GM12878 (cell line): ENCODE measurements around the gene HSD17B12. TPM values are rescaled to one million over a fixed set of nuclear protein-coding genes. Genes with fewer than 3 reads are reported as not detected.

Experiments
- ATAC-seq: fragments of 200-7000 bp; cut with Tn5 transposase; 3 replicates; pipeline ENCODE4 v1.9.1; 2020; ENCODE audit warnings: mild to moderate bottlenecking, moderate library complexity
- BruUV-seq: library from RNA; stranded (reverse); fragments of 400-500 nt; replicated peaks from 2 replicates; lab custom pipeline; 2021; lab: Mats Ljungman, UMichigan
- CTCF ChIA-PET: fragments of 300-600 bp; sonication (Branson Sonifier 250); formaldehyde crosslinking; extraction: SDS; loops from one replicate; lab custom pipeline; 2021; ENCODE audit warnings: inconsistent platforms; lab: Yijun Ruan, JAX
- POLR2A ChIA-PET: fragments of 350-600 bp; formaldehyde crosslinking; extraction: SDS; loops from one replicate; lab custom pipeline; 2021; ENCODE audit warnings: inconsistent platforms; lab: Charles Lee
- RAD21 ChIA-PET: fragments of 300-600 bp; sonication (Branson Sonifier 250); formaldehyde crosslinking; loops from one replicate; lab custom pipeline; 2023; ENCODE audit warnings: antibody characterized with exemption; ENCODE audit not compliant: unreplicated experiment; lab: Charles Lee
- SMC1A ChIA-PET: fragments of 300-600 bp; sonication (Branson Sonifier 250); formaldehyde crosslinking; loops from one replicate; lab custom pipeline; 2023; ENCODE audit not compliant: unreplicated experiment, uncharacterized antibody; lab: Charles Lee
- DNase-seq: peaks from one replicate; pipeline ENCODE4 v3.0.0-alpha.2; 2011; ENCODE audit warnings: low read depth, low spot score
- FAIRE-seq: peaks from 3 replicates; lab custom pipeline; 2011; peaks lifted over from hg19 to GRCh38; lab: Jason Lieb, UNC
- H2AFZ ChIP-seq: 2 replicates; pipeline ENCODE4 v1.6.0; 2011; ENCODE audit warnings: low read depth, low read length, control low read depth; ENCODE audit not compliant: control insufficient read depth
- H3K27ac ChIP-seq: 2 replicates; pipeline ENCODE4 v1.5.1; 2011; ENCODE audit warnings: control low read depth; ENCODE audit not compliant: control insufficient read depth, insufficient read depth
- H3K27me3 ChIP-seq, 2 experiments: replicated peaks in 1 of 2; 2 replicates each; pipeline versions ENCODE4 v1.6.0 to v1.6.1; 2011; ENCODE audit warnings: low read length in 1 of 2; ENCODE audit not compliant: control insufficient read depth in 2 of 2, insufficient read depth in 2 of 2
- H3K36me3 ChIP-seq, 2 experiments: 2 replicates each; pipeline ENCODE4 v1.5.1; 2011; ENCODE audit warnings: low read length in 1 of 2; ENCODE audit not compliant: control insufficient read depth in 2 of 2, insufficient read depth in 2 of 2
- H3K4me1 ChIP-seq: 2 replicates; pipeline ENCODE4 v1.6.1; 2011; ENCODE audit warnings: mild to moderate bottlenecking, low read length, moderate library complexity, mixed read lengths; ENCODE audit not compliant: control insufficient read depth, insufficient read depth
- H3K4me2 ChIP-seq: 2 replicates; pipeline ENCODE4 v1.6.0; 2011; ENCODE audit warnings: control low read depth; ENCODE audit not compliant: control insufficient read depth, insufficient read depth
- H3K4me3 ChIP-seq: fragments of 200-600 bp; sonication (generic); 2 replicates; pipeline ENCODE4 v1.5.1; 2016
- H3K79me2 ChIP-seq: 2 replicates; pipeline ENCODE4 v1.6.0; 2011; ENCODE audit warnings: low read length; ENCODE audit not compliant: control insufficient read depth, insufficient read depth
- H3K9ac ChIP-seq: 2 replicates; pipeline ENCODE4 v1.8.0; 2011; ENCODE audit warnings: low read length, control low read depth, mixed read lengths; ENCODE audit not compliant: control insufficient read depth, insufficient read depth
- H3K9me3 ChIP-seq: replicated peaks from 3 replicates; pipeline ENCODE4 v1.5.1; 2011; ENCODE audit warnings: mild to moderate bottlenecking, low read length; ENCODE audit not compliant: control insufficient read depth, insufficient read depth
- H4K20me1 ChIP-seq: 2 replicates; pipeline ENCODE4 v1.6.0; 2011; ENCODE audit not compliant: control insufficient read depth, insufficient read depth
- E2F4 ChIP-seq: IDR thresholded peaks from 2 replicates; pipeline ENCODE4 v1.6.1; 2012; ENCODE audit warnings: low read depth, low read length, improper control_type of control experiment
- EED ChIP-seq: sonication (generic); IDR thresholded peaks from 2 replicates; pipeline ENCODE4 v1.6.1; 2016; ENCODE audit warnings: antibody characterized with exemption, low read depth
- EP300 ChIP-seq, 2 experiments: fragments of 150-350 bp in 1 of 2; IDR thresholded peaks; 2 replicates each; pipeline ENCODE4 v1.6.1; 2011 to 2012; ENCODE audit warnings: low read depth in 2 of 2, low read length in 2 of 2, borderline replicate concordance in 1 of 2, improper control_type of control experiment in 1 of 2, inconsistent platforms in 1 of 2; ENCODE audit not compliant: control insufficient read depth in 1 of 2
- EZH2 ChIP-seq: IDR thresholded peaks from 2 replicates; pipeline ENCODE4 v1.6.1; 2012; ENCODE audit warnings: low read depth, mild to moderate bottlenecking, control low read depth, inconsistent platforms, low read length, borderline replicate concordance; ENCODE audit not compliant: control insufficient read depth
- NFXL1 ChIP-seq: fragments of 450-650 bp; IDR thresholded peaks from 2 replicates; pipeline ENCODE4 v1.6.1; 2017; ENCODE audit warnings: antibody characterized with exemption, mild to moderate bottlenecking, borderline replicate concordance
- NKRF ChIP-seq: fragments of 450-650 bp; conservative IDR thresholded peaks from 2 replicates; pipeline ENCODE4 v1.6.1; 2017; ENCODE audit warnings: mild to moderate bottlenecking, moderate library complexity
- SREBF1 ChIP-seq: IDR thresholded peaks from 2 replicates; pipeline ENCODE4 v1.6.1; 2012; ENCODE audit warnings: mild to moderate bottlenecking, low read length
- SREBF2 ChIP-seq: IDR thresholded peaks from 2 replicates; pipeline ENCODE4 v1.6.1; 2012; ENCODE audit warnings: mild to moderate bottlenecking, low read length
- ZNF592 ChIP-seq: fragments of 450-650 bp; IDR thresholded peaks from 2 replicates; pipeline ENCODE4 v1.6.1; 2017; ENCODE audit warnings: mild to moderate bottlenecking, moderate library complexity
- WGBS: methylation state at CpG from one replicate; pipeline ENCODE4 v1.1.6; 2016; ENCODE audit warnings: low lambda C conversion rate; ENCODE audit not compliant: insufficient replicate concordance, insufficient coverage; ENCODE audit errors: missing lambda C conversion rate; 5-methylcytosine and 5-hydroxymethylcytosine counted together
- in situ Hi-C: fragments of 300-500 bp; cut with MboI; formaldehyde crosslinking; loops from 9 replicates; pipeline ENCODE4 v1.14.3; 2018; ENCODE audit warnings: mixed read lengths
- intact Hi-C: fragments of 100-400 bp; cut with micrococcal nuclease; formaldehyde crosslinking; loops from one replicate; pipeline ENCODE4 v1.14.2; 2022; ENCODE audit not compliant: unreplicated experiment
- polyA plus RNA-seq, 11 experiments: library from polyadenylated mRNA; depleted of rRNA in 4 of 11; unstranded in 6 of 11; stranded (reverse) in 5 of 11; fragments of >200 nt; fragmentation: Nextera tagmentation in 4 of 11; fragmentation: Illumina TruSeq in 1 of 11; extraction: Ambion mirVana in 4 of 11; extraction: Trizol in 1 of 11; gene quantifications; 1 replicate in 1 of 11; 2 replicates in 10 of 11; pipeline versions ENCODE4 v1.2.1 to v1.2.3, GENCODE V29; 2011 to 2016; ENCODE audit warnings: inconsistent platforms in 2 of 11, missing spikeins in 2 of 11, low read depth in 1 of 11
- total RNA-seq, 4 experiments: library from RNA; depleted of rRNA in 3 of 4; stranded (reverse); fragments of >200 nt in 3 of 4; fragmentation: Illumina TruSeq in 1 of 4; extraction: Trizol in 1 of 4; gene quantifications; 2 replicates each; pipeline versions ENCODE4 v1.2.1 to v1.2.3, GENCODE V29; 2013 to 2021
- TF ChIP-seq, protein P1 (sequence below): fragments of 450-650 bp; IDR thresholded peaks from 2 replicates; pipeline ENCODE4 v1.6.1; 2017; ENCODE audit warnings: antibody characterized with exemption, mild to moderate bottlenecking, moderate library complexity

HSD17B12 gene
- total and polyA plus RNA-seq, 10 of the 15 experiments (the other 5 are each of a cell fraction or from before 2014, with no cell fraction given): 23.6 to 88.0 (median 64.7) TPM

DNA sequence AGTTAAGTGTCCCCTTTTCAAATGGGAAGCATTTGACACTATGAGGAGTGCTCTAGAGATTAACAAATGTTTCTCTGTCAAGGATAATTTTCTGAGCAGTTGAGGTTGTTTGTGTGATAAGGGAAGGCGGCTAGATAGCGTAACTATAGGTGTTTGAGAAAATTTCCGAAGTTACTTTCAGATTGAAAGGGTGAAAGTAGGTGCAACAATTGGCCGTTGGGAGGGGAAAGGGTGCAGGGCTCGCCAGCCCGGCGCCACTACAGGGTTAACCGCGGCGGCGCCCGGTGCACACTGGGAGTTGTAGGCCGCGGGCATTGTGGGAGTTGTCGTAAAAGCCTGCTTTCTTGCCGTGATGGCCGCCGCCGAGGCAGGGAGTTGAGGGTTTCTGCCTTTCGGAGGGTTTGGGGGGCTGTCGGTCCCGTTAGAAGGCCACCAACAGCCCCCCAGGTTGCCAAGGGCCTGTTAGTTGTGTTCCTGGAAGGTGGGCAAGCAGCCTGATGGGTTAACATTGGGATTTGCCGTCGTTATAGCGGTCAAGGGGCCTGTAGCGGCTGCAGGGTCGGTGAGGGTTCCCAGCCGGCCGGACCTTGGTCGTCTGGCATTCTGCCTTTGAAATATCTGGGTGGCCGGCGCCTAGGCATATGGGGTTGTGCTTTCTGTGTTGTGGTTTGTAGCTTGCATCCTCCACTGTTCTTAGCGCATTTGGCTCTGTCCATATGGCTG lies 36.5 kb upstream of the HSD17B12 start:
- H2AFZ ChIP-seq: peak overlapping the region; percentile 99
- 0% methylated on average over 33 of the region's 33 CpGs for WGBS
- ChIA-PET RAD21 (interaction anchor here (1.0 kb wide), 1 partner anchor 36 kb away, joined by 3 read pairs; the partner anchor contains the start of gene HSD17B12), CTCF (interaction anchor here (1.5 kb wide), 1 partner anchor 194 kb away, joined by 3 read pairs; no protein-coding TSS in a partner anchor), SMC1A (interaction anchor here (1.0 kb wide), 1 partner anchor 36 kb away, joined by 3 read pairs; the partner anchor contains the start of gene HSD17B12), POLR2A (interaction anchor here (1.6 kb wide), 1 partner anchor 36 kb away, joined by 5 read pairs; the partner anchor contains the start of gene HSD17B12)
- intact Hi-C loops (loop anchor here (2.0 kb wide), 1 partner anchor 37 kb away; the partner anchor contains the start of gene HSD17B12), in situ Hi-C loops (no loop called here)
- no peaks in the 10 kb centered on the region; the same call in 1 of the 2 replicates for H3K4me1 ChIP-seq
- no peaks in the 10 kb centered on the region for H4K20me1 ChIP-seq
- H3K9ac ChIP-seq: peak overlapping the region; percentile 70
- peak; percentile 45 for DNase-seq
- peak overlapping the region; percentile 67 for H3K27ac ChIP-seq
- FAIRE-seq: peak; percentile 96
- BruUV-seq: TSS peak; percentile 94
- peak overlapping the region; percentile 73 for H3K4me2 ChIP-seq
- peak; percentile 100 for ATAC-seq
- H3K4me3 ChIP-seq: peak overlapping the region; percentile 93
- H3K79me2 ChIP-seq: peaks cover 7% of the 10 kb centered on the region
- no peaks in the 10 kb centered on the region for H3K27me3 ChIP-seq
- H3K9me3 ChIP-seq: no peaks in the 10 kb centered on the region; the same call in 2 of the 3 replicates
- no peaks in the 10 kb centered on the region for H3K36me3 ChIP-seq
- TF ChIP-seq, protein P1, sequence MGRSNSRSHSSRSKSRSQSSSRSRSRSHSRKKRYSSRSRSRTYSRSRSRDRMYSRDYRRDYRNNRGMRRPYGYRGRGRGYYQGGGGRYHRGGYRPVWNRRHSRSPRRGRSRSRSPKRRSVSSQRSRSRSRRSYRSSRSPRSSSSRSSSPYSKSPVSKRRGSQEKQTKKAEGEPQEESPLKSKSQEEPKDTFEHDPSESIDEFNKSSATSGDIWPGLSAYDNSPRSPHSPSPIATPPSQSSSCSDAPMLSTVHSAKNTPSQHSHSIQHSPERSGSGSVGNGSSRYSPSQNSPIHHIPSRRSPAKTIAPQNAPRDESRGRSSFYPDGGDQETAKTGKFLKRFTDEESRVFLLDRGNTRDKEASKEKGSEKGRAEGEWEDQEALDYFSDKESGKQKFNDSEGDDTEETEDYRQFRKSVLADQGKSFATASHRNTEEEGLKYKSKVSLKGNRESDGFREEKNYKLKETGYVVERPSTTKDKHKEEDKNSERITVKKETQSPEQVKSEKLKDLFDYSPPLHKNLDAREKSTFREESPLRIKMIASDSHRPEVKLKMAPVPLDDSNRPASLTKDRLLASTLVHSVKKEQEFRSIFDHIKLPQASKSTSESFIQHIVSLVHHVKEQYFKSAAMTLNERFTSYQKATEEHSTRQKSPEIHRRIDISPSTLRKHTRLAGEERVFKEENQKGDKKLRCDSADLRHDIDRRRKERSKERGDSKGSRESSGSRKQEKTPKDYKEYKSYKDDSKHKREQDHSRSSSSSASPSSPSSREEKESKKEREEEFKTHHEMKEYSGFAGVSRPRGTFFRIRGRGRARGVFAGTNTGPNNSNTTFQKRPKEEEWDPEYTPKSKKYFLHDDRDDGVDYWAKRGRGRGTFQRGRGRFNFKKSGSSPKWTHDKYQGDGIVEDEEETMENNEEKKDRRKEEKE: no peak
- TF ChIP-seq SREBF2 (no peak), SREBF1 (peak; percentile 70), EP300 (IDR thresholded peaks at IDR 0.05; ENCODE audit: borderline replicate concordance in 1 of 2, control insufficient read depth in 1 of 2, low read depth in 2 of 2, low read length in 2 of 2) (peak in 1 of 2 experiments; percentile 26; a peak in 1 of 4 replicates), NFXL1 (no peak), EZH2 (no peak), EED (no peak), ZNF592 (no peak), NKRF (no peak), E2F4 (no peak)
